Spleen (tissue), 11 donors: ENCODE results near the gene PRKCZ. TPM values are rescaled to one million over a fixed set of nuclear protein-coding genes. Genes with fewer than 3 reads are reported as not detected.

ENCODE experiments used
- DNase-seq: peaks from one replicate; pipeline ENCODE4 v3.0.0-alpha.2; 2020
- H3K27ac ChIP-seq, 8 donors: fragments of 200-600 bp; sonication (generic) in 7 of 8; 1 replicate in 4 of 8; 2 replicates in 4 of 8; pipeline versions ENCODE4 v1.5.0 to v1.8.0; 2016 to 2021; ENCODE audit warnings: inconsistent platforms in 4 of 8, mild to moderate bottlenecking in 4 of 8, moderate library complexity in 1 of 8
- H3K27me3 ChIP-seq, 7 donors: fragments of 200-600 bp; sonication (generic) in 6 of 7; replicated peaks in 1 of 7; 1 replicate in 4 of 7; 2 replicates in 3 of 7; pipeline versions ENCODE4 v1.5.0 to v1.8.0; 2016 to 2021; ENCODE audit warnings: inconsistent platforms in 3 of 7, mild to moderate bottlenecking in 1 of 7
- H3K36me3 ChIP-seq, 6 donors: fragments of 200-600 bp; sonication (generic) in 5 of 6; 1 replicate in 4 of 6; 2 replicates in 2 of 6; pipeline versions ENCODE4 v1.5.0 to v1.8.0; 2016 to 2021; ENCODE audit warnings: inconsistent platforms in 2 of 6
- H3K4me1 ChIP-seq, 6 donors: fragments of 200-600 bp; sonication (generic) in 5 of 6; 1 replicate in 3 of 6; 2 replicates in 3 of 6; pipeline versions ENCODE4 v1.5.0 to v1.8.0; 2016 to 2021; ENCODE audit warnings: inconsistent platforms in 3 of 6
- H3K4me3 ChIP-seq, 8 donors: fragments of 200-600 bp; sonication (generic) in 7 of 8; 1 replicate in 4 of 8; 2 replicates in 4 of 8; pipeline versions ENCODE4 v1.5.0 to v1.8.0; 2016 to 2021; ENCODE audit warnings: inconsistent platforms in 4 of 8, mild to moderate bottlenecking in 4 of 8, moderate library complexity in 2 of 8
- H3K9me3 ChIP-seq, 8 donors: fragments of 200-600 bp; sonication (generic) in 7 of 8; 1 replicate in 4 of 8; 2 replicates in 4 of 8; pipeline versions ENCODE4 v1.5.0 to v1.8.0; 2016 to 2021; ENCODE audit warnings: inconsistent platforms in 4 of 8
- POLR2A ChIP-seq, 3 donors: fragments of 450-650 bp; IDR thresholded peaks; one replicate each; pipeline ENCODE4 v1.5.1; 2017; ENCODE audit warnings: antibody characterized with exemption in 3 of 3, mild to moderate bottlenecking in 1 of 3
- POLR2AphosphoS5 ChIP-seq, 3 donors: sonication (generic); formaldehyde crosslinking; IDR thresholded peaks; one replicate each; pipeline ENCODE4 v1.5.1; 2017; ENCODE audit warnings: antibody characterized with exemption in 3 of 3
- whole genome bisulfite sequencing, 5 donors: extraction: QIAGEN DNeasy Blood & Tissue Kit in 3 of 5; methylation state at CpG; one replicate each; pipeline versions ENCODE4 v1.1.5 to v1.1.7; 2013 to 2018; 5-methylcytosine and 5-hydroxymethylcytosine counted together
- intact Hi-C: fragments of 100-400 bp; cut with DNase I; formaldehyde crosslinking; loops from one replicate; pipeline ENCODE4 v1.15.0; 2023; ENCODE audit warnings: low total_unique reads
- polyA plus RNA-seq, 3 donors: library from polyadenylated mRNA; stranded (reverse); fragments of 200-250 nt; gene quantifications; one replicate each; pipeline ENCODE4 v1.2.1, GENCODE V29; 2013
- total RNA-seq, 7 donors: library from RNA; depleted of rRNA in 3 of 7; stranded (reverse); fragments of >200 nt in 3 of 7; fragmentation: NEBNext Ultra II Directional in 4 of 7; extraction: Animal tissue kit (Norgen Biotek cat#: 25700) in 4 of 7; gene quantifications; one replicate each; pipeline versions ENCODE4 v1.1.0 to v1.2.1, GENCODE V29; 2016 to 2021
- TF ChIP-seq, protein P1 (sequence below), 11 experiments: fragments of 200-600 bp in 7 of 11; fragments of 450-650 bp in 4 of 11; sonication (generic) in 4 of 11; IDR thresholded peaks in 8 of 11; conservative IDR thresholded peaks in 3 of 11; 1 replicate in 7 of 11; 2 replicates in 4 of 11; pipeline versions ENCODE4 v1.4.0 to v1.8.0; 2016 to 2021; ENCODE audit warnings: antibody characterized with exemption in 11 of 11, inconsistent platforms in 4 of 11, mild to moderate bottlenecking in 1 of 11
- donor health status: healthy with polysubstance abuse.
- donor health status: DM: no; HTN: no; CAD: no; lungs with moderate emphysema.
- donor health status: DM: no; HTN: no; CAD: no.
- donor health status: Bipolar disorder and iron deficiency.
- donor health status: healthy.
- donor health status: DM: no; HTN: no; CAD: no.
- donor health status: DM: yes; HTN: yes; CAD: no.

The PRKCZ gene
- total and polyA plus RNA-seq, 10 donors = 17.6 to 61.8 (median 34.0) TPM

DNA sequence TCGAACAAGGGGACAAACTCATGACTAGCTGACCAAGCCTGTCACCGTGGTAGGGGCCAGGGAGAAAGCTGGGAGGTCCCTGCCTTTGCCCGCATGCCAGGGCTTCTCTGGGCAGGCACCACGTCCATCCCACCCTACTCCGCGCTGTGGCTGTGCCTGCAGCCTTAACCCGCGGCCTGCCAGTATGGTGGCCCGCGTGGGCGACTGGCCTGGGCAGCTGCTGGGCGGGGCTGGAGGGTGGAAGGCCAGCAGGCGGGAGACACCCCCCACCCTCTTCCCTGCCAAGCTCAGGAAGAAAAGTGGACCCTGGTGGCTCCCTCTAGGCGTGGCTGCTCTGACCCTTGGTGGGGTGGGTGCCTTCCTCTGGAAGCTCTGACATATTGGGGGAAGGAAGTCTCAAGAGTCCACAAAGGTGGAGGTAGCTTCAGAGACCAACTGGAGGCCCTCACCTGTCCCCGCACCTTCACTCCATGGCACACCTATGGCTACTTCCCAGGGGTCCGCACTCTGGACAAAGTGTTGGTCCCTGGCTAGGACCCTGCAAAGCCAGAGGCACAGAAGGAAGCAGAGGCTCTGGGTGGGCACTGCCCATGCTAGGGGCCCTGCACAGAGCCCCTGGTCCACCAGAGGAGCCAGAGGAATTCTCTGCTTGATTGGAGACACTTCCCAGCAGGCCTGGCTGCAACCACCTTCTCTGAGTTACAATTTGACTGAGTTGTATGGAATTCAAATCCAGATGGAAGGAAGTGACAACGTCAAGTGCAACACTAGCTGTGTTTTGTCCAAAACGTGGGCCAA lies 174.6 kb downstream of the PRKCZ start:
- no peaks in the 10 kb centered on the region for H3K36me3 ChIP-seq
- no peak overlapping the region for H3K4me3 ChIP-seq
- intact Hi-C loops = no loop called here
- H3K4me1 ChIP-seq = peaks cover 11 to 42% (median 26%) of the 10 kb centered on the region in 6 donors
- whole genome bisulfite sequencing, 5 donors = 80 to 89% (median 86%) methylated on average over 11 to 18 of the region's 18 CpGs
- peak overlapping the region in 3 of 8 donors; percentile 6 to 12 (median 10) for H3K27ac ChIP-seq
- H3K27me3 ChIP-seq = peaks cover 0 to 8% (median 0%) of the 10 kb centered on the region in 7 donors
- no peaks in the 10 kb centered on the region for H3K9me3 ChIP-seq
- TF ChIP-seq POLR2AphosphoS5 (IDR thresholded peaks at IDR 0.05) (no peak), POLR2A (IDR thresholded peaks at IDR 0.05) (no peak)
- TF ChIP-seq, protein P1, sequence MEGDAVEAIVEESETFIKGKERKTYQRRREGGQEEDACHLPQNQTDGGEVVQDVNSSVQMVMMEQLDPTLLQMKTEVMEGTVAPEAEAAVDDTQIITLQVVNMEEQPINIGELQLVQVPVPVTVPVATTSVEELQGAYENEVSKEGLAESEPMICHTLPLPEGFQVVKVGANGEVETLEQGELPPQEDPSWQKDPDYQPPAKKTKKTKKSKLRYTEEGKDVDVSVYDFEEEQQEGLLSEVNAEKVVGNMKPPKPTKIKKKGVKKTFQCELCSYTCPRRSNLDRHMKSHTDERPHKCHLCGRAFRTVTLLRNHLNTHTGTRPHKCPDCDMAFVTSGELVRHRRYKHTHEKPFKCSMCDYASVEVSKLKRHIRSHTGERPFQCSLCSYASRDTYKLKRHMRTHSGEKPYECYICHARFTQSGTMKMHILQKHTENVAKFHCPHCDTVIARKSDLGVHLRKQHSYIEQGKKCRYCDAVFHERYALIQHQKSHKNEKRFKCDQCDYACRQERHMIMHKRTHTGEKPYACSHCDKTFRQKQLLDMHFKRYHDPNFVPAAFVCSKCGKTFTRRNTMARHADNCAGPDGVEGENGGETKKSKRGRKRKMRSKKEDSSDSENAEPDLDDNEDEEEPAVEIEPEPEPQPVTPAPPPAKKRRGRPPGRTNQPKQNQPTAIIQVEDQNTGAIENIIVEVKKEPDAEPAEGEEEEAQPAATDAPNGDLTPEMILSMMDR (IDR thresholded peaks at IDR 0.05 in 8 of 11, conservative IDR thresholded peaks at IDR 0.05 in 3 of 11) = no peak
- DNase-seq = peak; percentile 81

DNA sequence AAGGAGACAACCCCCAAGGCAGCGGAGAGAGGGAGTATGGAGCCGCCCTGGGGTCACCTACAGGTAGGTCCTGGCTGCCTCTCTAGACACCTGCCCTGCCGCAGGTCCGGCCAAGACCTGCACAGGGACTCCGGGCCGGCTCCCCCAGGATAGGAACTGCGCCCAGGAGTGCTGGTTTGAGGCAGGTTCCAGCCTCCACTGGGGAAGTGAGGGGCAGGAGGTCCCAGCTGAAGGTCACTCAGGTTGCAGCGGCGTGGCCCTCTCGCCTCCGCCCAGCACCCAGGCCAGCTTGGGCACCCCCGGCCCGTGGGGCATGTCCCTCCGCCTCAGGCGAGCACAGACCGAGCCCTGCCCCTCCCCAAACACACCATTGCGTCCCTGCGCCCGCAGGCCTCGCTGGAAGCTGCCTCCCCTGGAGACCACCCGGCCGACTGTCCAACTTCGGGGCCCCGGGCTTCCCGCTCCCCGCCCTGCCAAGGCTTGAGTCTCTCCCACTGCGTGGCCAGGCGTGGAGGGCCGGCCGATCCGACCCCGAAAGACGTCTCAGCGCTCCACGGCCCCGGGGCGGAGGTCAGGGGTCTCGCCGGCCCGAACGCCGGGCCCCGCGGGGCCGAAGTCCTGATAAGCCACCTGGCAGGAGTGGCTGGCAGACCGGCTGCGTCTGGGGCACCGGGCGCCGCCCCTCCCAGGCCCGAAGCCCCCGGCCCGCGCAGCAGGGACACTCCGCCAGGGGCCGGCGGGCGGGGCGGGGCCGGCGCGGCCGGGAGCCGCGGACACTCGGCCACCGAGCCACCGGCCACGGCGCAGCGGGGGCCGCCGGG lies 176.5 kb downstream of the PRKCZ start:
- no peaks in the 10 kb centered on the region for H3K36me3 ChIP-seq
- TF ChIP-seq, protein P1 (IDR thresholded peaks at IDR 0.05 in 8 of 11, conservative IDR thresholded peaks at IDR 0.05 in 3 of 11) = no peak
- TF ChIP-seq POLR2AphosphoS5 (IDR thresholded peaks at IDR 0.05) = no peak
- peak overlapping the region; percentile 27 to 90 (median 44) for H3K4me3 ChIP-seq
- intact Hi-C loops = no loop called here
- peaks cover 0 to 8% (median 0%) of the 10 kb centered on the region in 7 donors for H3K27me3 ChIP-seq
- WGBS, 5 donors = 21 to 86% (median 25%) methylated on average over 2 to 73 of the region's 73 CpGs
- H3K4me1 ChIP-seq = peaks cover 29 to 57% (median 45%) of the 10 kb centered on the region in 6 donors
- H3K27ac ChIP-seq = peak overlapping the region; percentile 90 to 99 (median 97)
- H3K9me3 ChIP-seq = no peaks in the 10 kb centered on the region
- DNase-seq = peak; percentile 92

DNA sequence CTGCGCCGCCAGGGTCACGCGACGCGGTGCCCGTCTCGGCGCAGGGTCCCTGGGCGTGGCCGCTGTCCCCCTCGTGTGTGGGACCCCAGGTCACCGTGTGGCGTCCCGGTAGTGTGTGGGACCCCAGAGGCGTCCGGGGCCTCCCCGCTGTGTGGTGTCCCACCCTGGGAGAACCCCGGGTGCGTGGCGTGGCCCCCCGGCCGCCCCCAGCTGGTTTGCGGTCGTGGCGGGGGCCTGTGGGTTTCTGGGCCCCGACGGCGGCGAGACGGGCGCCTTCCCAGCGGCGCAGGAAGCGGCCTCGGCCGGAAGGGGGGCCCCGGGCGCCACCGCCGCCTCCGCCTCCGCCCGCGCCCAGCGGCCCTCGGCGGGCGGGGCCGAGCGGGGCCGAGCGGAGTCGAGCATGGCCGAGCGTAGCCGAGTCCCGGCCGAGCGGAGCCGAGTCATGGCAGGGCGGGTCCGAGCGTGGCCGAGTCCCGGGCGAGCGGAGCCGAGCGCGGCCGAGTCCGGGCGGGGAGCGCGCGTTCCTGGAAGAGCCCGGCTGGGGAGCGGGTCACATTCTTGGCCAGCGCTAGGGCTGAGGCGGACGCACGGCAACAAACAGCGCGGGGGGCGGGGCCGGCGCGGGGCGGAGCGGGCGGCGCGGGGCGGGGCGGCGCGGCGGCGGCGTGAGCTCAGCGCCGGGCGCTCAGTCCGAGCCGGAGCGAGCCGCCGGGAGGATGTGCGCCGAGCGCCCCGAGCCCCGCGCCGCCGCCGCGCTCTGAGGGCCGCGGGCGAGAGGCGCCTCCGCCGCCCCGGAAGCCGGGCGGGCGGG lies 177.3 kb downstream of the PRKCZ start:
- Histone ChIP-seq H3K27me3 (peaks cover 0 to 8% (median 0%) of the 10 kb centered on the region in 7 donors), H3K9me3 (no peaks in the 10 kb centered on the region), H3K27ac (peak overlapping the region; percentile 90 to 99 (median 97)), H3K4me3 (peak overlapping the region in 7 of 8 donors; percentile 32 to 90 (median 45)), H3K4me1 (peaks cover 35 to 65% (median 53%) of the 10 kb centered on the region in 6 donors), H3K36me3 (no peaks in the 10 kb centered on the region)
- 0 to 1% (median 0%) methylated on average over 1 to 129 of the region's 129 CpGs for whole genome bisulfite sequencing, 5 donors
- DNase-seq = peak; percentile 99
- TF ChIP-seq POLR2AphosphoS5 (IDR thresholded peaks at IDR 0.05) (peak; percentile 58 to 85 (median 73)), POLR2A (IDR thresholded peaks at IDR 0.05) (peak in 2 of 3 donors; percentile 12 to 40)
- TF ChIP-seq, protein P1 (IDR thresholded peaks at IDR 0.05 in 8 of 11, conservative IDR thresholded peaks at IDR 0.05 in 3 of 11) = peak in 2 of 11 experiments; percentile 33 to 49
- intact Hi-C loops = no loop called here
